Lower leg skin (tissue), 3 donors: ENCODE measurements around the gene MIPOL1.

Source experiments
- CTCF ChIP-seq, 3 donors: fragments of 450-650 bp; IDR thresholded peaks; one replicate each; pipeline ENCODE4 v1.5.1; 2016; ENCODE audit warnings: antibody characterized with exemption in 3 of 3, mild to moderate bottlenecking in 3 of 3, moderate library complexity in 2 of 3
- POLR2A ChIP-seq, 2 donors: fragments of 450-650 bp; IDR thresholded peaks; one replicate each; pipeline ENCODE4 v1.6.1; 2016 to 2017; ENCODE audit warnings: antibody characterized with exemption in 2 of 2, mild to moderate bottlenecking in 1 of 2, moderate library complexity in 1 of 2

GRCh38 chr14:37167151-37168047 lies 30.3 kb upstream of the MIPOL1 start:
- TF ChIP-seq POLR2A (IDR thresholded peaks at IDR 0.05) = no peak
- TF ChIP-seq CTCF (IDR thresholded peaks at IDR 0.05) = no peak
